Tibial nerve (tissue), 4 donors: Measurements from ENCODE around the gene PXDN. TPM values are rescaled to one million over a fixed set of nuclear protein-coding genes. Genes with fewer than 3 reads are reported as not detected.

Experiments used
- DNase-seq, 2 donors: peaks; one replicate each; pipeline ENCODE4 v3.0.0-alpha.2; 2019; ENCODE audit warnings: low spot score in 2 of 2
- H3K27ac ChIP-seq, 4 donors: fragments of 200-600 bp; sonication (generic) in 3 of 4; one replicate each; pipeline ENCODE4 v1.5.1; 2017 to 2019; ENCODE audit warnings: mild to moderate bottlenecking in 1 of 4
- H3K27me3 ChIP-seq, 2 donors: fragments of 200-600 bp; sonication (generic) in 1 of 2; one replicate each; pipeline versions ENCODE4 v1.5.1 to v1.6.0; 2017 to 2019
- H3K36me3 ChIP-seq, 3 donors: fragments of 200-600 bp; sonication (generic); one replicate each; pipeline ENCODE4 v1.5.1; 2018 to 2019
- H3K4me1 ChIP-seq, 4 donors: fragments of 200-600 bp; sonication (generic) in 3 of 4; one replicate each; pipeline ENCODE4 v1.5.1; 2017 to 2019
- H3K4me3 ChIP-seq, 4 donors: fragments of 200-600 bp; sonication (generic) in 3 of 4; one replicate each; pipeline ENCODE4 v1.5.1; 2017 to 2019; ENCODE audit warnings: mild to moderate bottlenecking in 1 of 4, moderate library complexity in 1 of 4
- H3K9me3 ChIP-seq, 4 donors: fragments of 200-600 bp; sonication (generic) in 3 of 4; one replicate each; pipeline ENCODE4 v1.5.1; 2017 to 2019
- CTCF ChIP-seq, 5 experiments: fragments of 200-600 bp in 3 of 5; fragments of 450-650 bp in 2 of 5; sonication (generic) in 3 of 5; IDR thresholded peaks; one replicate each; pipeline ENCODE4 v1.5.1; 2016 to 2019; ENCODE audit warnings: antibody characterized with exemption in 5 of 5, mild to moderate bottlenecking in 3 of 5, moderate library complexity in 2 of 5
- EP300 ChIP-seq, 2 donors: sonication (generic); formaldehyde crosslinking; IDR thresholded peaks; one replicate each; pipeline ENCODE4 v1.6.1; 2017; ENCODE audit warnings: antibody characterized with exemption in 2 of 2, mild to moderate bottlenecking in 1 of 2
- POLR2A ChIP-seq, 2 donors: fragments of 450-650 bp; IDR thresholded peaks; one replicate each; pipeline ENCODE4 v1.6.1; 2017; ENCODE audit warnings: antibody characterized with exemption in 2 of 2, mild to moderate bottlenecking in 2 of 2, moderate library complexity in 2 of 2
- WGBS, 2 donors: methylation state at CpG; one replicate each; pipeline ENCODE4 v1.1.5; 2018; 5-methylcytosine and 5-hydroxymethylcytosine counted together
- total RNA-seq, 4 donors: library from RNA; depleted of rRNA; stranded (reverse); fragments of >200 nt; gene quantifications; one replicate each; pipeline ENCODE4 v1.1.0, GENCODE V29; 2016

PXDN gene
- total RNA-seq, 4 donors from 2014 or later, result 40.4 to 72.6 (median 52.4) TPM

DNA sequence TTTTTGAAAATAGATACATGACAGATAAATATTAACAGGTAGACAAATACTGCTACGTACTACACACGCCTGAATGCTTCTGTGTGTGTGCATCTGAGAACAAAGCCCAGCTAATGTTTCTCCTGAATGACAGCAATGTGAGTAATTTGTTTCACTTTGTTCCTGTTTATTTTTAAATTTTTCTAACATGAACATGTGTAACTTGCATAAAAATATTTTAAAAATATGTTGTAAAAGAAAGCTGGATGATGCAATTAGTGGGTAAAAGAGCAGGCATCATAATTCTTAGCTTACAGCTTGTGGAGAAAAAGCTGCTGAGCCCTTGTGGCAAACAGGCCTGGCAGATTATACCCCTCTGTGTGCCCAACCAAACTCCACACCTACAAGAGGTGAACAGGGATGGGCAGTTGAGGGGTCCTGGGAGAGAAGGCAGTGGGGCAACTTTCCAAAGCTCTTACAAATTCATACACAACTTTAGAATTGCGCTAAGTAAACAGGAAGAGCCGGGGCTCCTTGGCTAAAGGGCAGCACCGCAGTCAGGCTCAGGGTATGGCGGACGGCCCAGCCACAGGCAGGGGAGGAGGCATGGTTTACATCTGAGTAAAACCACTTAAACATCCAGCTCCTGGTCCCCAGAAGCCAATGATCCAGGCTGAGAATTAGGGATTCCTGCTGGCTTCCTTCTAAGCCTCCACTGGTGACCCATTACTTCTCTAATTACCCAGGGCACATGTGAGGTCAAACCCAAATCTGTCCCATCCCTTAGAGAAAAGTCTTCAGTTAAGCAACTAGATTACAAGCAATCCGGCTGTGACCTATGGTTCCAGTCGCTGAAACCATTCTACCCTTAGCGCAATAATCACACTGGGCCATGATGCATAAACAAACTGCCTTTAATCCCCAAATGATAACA is 14.0 kb downstream of the PXDN start:
- H3K9me3 ChIP-seq, result peaks cover 0 to 4% (median 0%) of the 10 kb centered on the region in 4 donors
- no peak for DNase-seq
- peak overlapping the region in 3 of 4 donors; percentile 36 to 78 (median 65) for H3K27ac ChIP-seq
- H3K4me3 ChIP-seq, result no peak overlapping the region
- WGBS, 2 donors, result 48 to 49% methylated on average over 10 of the region's 10 CpGs
- peaks cover 0 to 48% (median 28%) of the 10 kb centered on the region in 4 donors for H3K4me1 ChIP-seq
- no peaks in the 10 kb centered on the region for H3K27me3 ChIP-seq
- H3K36me3 ChIP-seq, result no peaks in the 10 kb centered on the region
- TF ChIP-seq EP300 (IDR thresholded peaks at IDR 0.05) (peak in 1 of 2 donors; percentile 31), POLR2A (IDR thresholded peaks at IDR 0.05) (no peak)

DNA sequence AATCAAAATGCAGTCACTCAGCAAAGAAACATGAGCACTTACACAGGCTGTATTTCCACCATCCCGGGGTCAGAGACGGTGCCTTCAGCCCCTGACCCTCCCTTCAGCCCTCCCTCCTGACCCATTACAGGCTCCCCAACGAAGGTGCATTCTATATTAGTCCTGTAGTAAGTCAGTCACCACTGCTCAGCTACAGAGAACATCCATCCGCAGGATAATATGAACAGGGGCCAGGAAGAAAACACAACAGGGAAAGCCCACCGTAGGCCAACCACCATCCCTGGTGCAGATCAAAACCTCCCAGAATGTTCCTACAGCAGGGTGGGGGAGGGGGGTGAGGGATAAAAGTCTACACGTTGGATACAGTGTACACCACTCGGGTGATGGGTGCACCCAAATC is 15.1 kb downstream of the PXDN start:
- DNase-seq, result no peak
- H3K27me3 ChIP-seq, result no peaks in the 10 kb centered on the region
- no peaks in the 10 kb centered on the region for H3K36me3 ChIP-seq
- no peaks in the 10 kb centered on the region for H3K9me3 ChIP-seq
- 66 to 68% methylated on average over 6 to 7 of the region's 7 CpGs for WGBS, 2 donors
- peak overlapping the region in 1 of 4 donors; percentile 78 for H3K27ac ChIP-seq
- TF ChIP-seq EP300 (IDR thresholded peaks at IDR 0.05) (no peak), CTCF (IDR thresholded peaks at IDR 0.05) (no peak), POLR2A (IDR thresholded peaks at IDR 0.05) (no peak)
- peaks cover 0 to 48% (median 28%) of the 10 kb centered on the region in 4 donors for H3K4me1 ChIP-seq
- no peak overlapping the region for H3K4me3 ChIP-seq

DNA sequence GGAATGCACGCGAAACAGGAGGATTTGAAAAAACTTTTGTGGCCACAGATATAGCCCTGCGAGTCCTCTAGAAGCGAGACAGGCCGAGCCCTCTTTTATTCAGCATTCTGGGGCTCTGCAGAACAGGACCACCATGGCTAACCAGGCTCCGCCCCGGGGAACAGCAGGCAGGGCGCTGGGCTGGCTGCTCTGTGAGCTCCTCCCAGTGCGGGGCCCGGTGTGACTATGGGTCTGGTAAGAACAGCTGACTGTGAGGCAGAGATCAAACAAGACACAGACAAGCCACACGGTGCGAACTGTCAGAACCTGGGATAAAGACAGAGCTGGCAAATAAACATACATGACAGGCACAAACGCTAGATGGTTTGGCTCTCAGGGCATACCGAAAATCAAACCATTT is 15.5 kb downstream of the PXDN start:
- no peaks in the 10 kb centered on the region for H3K27me3 ChIP-seq
- WGBS, 2 donors, result 60 to 64% methylated on average over 14 of the region's 14 CpGs
- no peaks in the 10 kb centered on the region for H3K36me3 ChIP-seq
- no peak for DNase-seq
- peaks cover 0 to 49% (median 28%) of the 10 kb centered on the region in 4 donors for H3K4me1 ChIP-seq
- H3K27ac ChIP-seq, result peak overlapping the region in 2 of 4 donors; percentile 60 to 78
- no peak for TF ChIP-seq POLR2A (IDR thresholded peaks at IDR 0.05)
- TF ChIP-seq EP300 (IDR thresholded peaks at IDR 0.05), result no peak
- TF ChIP-seq CTCF (IDR thresholded peaks at IDR 0.05), result no peak
- H3K4me3 ChIP-seq, result no peak overlapping the region
- no peaks in the 10 kb centered on the region for H3K9me3 ChIP-seq

GRCh38 chr2:1727796-1728474 is 16.4 kb downstream of the PXDN start:
- Histone ChIP-seq H3K9me3 (no peaks in the 10 kb centered on the region), H3K36me3 (no peaks in the 10 kb centered on the region), H3K4me1 (peaks cover 0 to 55% (median 28%) of the 10 kb centered on the region in 4 donors), H3K27ac (no peak overlapping the region), H3K27me3 (no peaks in the 10 kb centered on the region), H3K4me3 (no peak overlapping the region)
- TF ChIP-seq EP300 (IDR thresholded peaks at IDR 0.05) (no peak), POLR2A (IDR thresholded peaks at IDR 0.05) (no peak), CTCF (IDR thresholded peaks at IDR 0.05) (no peak)
- no peak for DNase-seq
- 95 to 99% methylated on average over 14 to 16 of the region's 16 CpGs for WGBS, 2 donors

DNA sequence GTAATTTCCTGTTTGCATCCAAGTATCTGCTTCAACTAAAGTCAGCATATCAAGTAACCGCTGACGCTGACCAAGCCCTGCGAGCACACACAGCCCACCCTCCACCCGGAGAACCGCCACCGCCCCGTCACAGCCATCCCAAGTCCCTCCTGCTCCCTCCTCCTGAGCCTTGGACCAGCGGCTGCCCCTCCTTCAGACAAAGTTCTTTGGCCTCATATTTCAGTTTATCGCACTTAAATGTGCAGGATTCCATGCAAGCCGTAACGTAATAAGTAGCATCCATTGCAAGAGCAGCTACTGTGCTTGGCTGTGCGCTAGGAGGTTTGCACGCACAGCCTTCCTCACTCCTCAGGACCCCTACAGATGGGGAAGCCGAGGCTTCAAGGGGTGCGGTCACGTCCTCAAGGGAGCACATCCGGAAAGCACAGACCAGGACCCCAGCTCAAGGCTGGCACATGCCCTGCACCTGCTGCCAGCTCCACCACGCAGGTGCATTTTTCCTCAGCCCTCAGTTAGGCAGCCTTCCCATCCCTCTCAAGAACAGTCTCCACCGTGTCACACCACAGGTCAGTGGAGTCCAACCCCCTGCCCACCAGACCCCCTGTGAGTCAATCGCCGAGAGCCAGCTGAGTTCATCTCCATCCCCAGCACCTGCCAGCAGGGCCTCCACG is 17.1 kb downstream of the PXDN start:
- TF ChIP-seq EP300 (IDR thresholded peaks at IDR 0.05), result no peak
- H3K27me3 ChIP-seq, result no peaks in the 10 kb centered on the region
- H3K9me3 ChIP-seq, result no peaks in the 10 kb centered on the region
- H3K4me1 ChIP-seq, result peaks cover 0 to 54% (median 24%) of the 10 kb centered on the region in 4 donors
- WGBS, 2 donors, result 85 to 90% methylated on average over 22 of the region's 22 CpGs
- H3K4me3 ChIP-seq, result no peak overlapping the region
- H3K27ac ChIP-seq, result no peak overlapping the region
- no peaks in the 10 kb centered on the region for H3K36me3 ChIP-seq
- DNase-seq, result no peak
